CD4-positive, alpha-beta memory T cell (primary cell): ENCODE measurements around the gene SIGMAR1. TPM values are rescaled to one million over a fixed set of nuclear protein-coding genes. Genes with fewer than 3 reads are reported as not detected.

ENCODE experiments used
- CTCF ChIA-PET: fragments of 350-600 bp; sonication (Branson Sonifier 250); formaldehyde crosslinking; loops from one replicate; lab custom pipeline; 2021; ENCODE audit warnings: inconsistent platforms; ENCODE audit not compliant: partially characterized antibody; lab: Charles Lee
- POLR2A ChIA-PET: fragments of 350-600 bp; sonication (Branson Sonifier 250); formaldehyde crosslinking; loops from one replicate; lab custom pipeline; 2021; ENCODE audit not compliant: partially characterized antibody; lab: Charles Lee
- DNase-seq, 5 donors: peaks; one replicate each; pipeline versions ENCODE4 v3.0.0 to v3.0.0-alpha.2; 2020 to 2022; ENCODE audit warnings: mixed read lengths in 1 of 5
- H3K27ac ChIP-seq: one replicate; pipeline ENCODE4 v1.7.0; 2013; ENCODE audit warnings: low read depth, low read length
- H3K27me3 ChIP-seq: 2 replicates; pipeline ENCODE4 v1.7.0; 2013; ENCODE audit warnings: mild to moderate bottlenecking, low read length, moderate library complexity; ENCODE audit not compliant: insufficient read depth
- H3K36me3 ChIP-seq: 2 replicates; pipeline ENCODE4 v1.7.0; 2013; ENCODE audit warnings: mild to moderate bottlenecking, low read length, moderate library complexity; ENCODE audit not compliant: insufficient read depth
- H3K4me1 ChIP-seq: 2 replicates; pipeline ENCODE4 v1.7.0; 2013; ENCODE audit warnings: mild to moderate bottlenecking, low read length, moderate library complexity; ENCODE audit not compliant: insufficient read depth
- H3K4me3 ChIP-seq, 2 donors: one replicate each; pipeline ENCODE4 v1.7.0; 2013; ENCODE audit warnings: low read length in 2 of 2, mild to moderate bottlenecking in 1 of 2
- H3K9me3 ChIP-seq, 2 donors: one replicate each; pipeline ENCODE4 v1.7.0; 2013; ENCODE audit warnings: low read length in 2 of 2, control low read depth in 1 of 2; ENCODE audit not compliant: control insufficient read depth in 1 of 2
- H3K27ac Mint-ChIP-seq, 7 donors: one replicate each; pipeline ENCODE4 v1.8.0; 2020 to 2021; ENCODE audit warnings: mixed read lengths in 7 of 7, mild to moderate bottlenecking in 6 of 7, inconsistent platforms in 3 of 7, moderate library complexity in 3 of 7
- H3K27me3 Mint-ChIP-seq, 2 donors: one replicate each; pipeline ENCODE4 v1.8.0; 2020 to 2021; ENCODE audit warnings: mixed read lengths in 2 of 2
- H3K36me3 Mint-ChIP-seq, 2 donors: one replicate each; pipeline ENCODE4 v1.8.0; 2020 to 2021; ENCODE audit warnings: mixed read lengths in 2 of 2, inconsistent platforms in 1 of 2, mild to moderate bottlenecking in 1 of 2
- H3K4me1 Mint-ChIP-seq, 4 donors: one replicate each; pipeline ENCODE4 v1.8.0; 2020 to 2021; ENCODE audit warnings: mixed read lengths in 4 of 4, mild to moderate bottlenecking in 1 of 4
- H3K4me3 Mint-ChIP-seq, 8 donors: one replicate each; pipeline ENCODE4 v1.8.0; 2020 to 2021; ENCODE audit warnings: mixed read lengths in 8 of 8, mild to moderate bottlenecking in 7 of 8, moderate library complexity in 6 of 8, inconsistent platforms in 3 of 8
- H3K9me3 Mint-ChIP-seq, 8 donors: one replicate each; pipeline ENCODE4 v1.8.0; 2020 to 2021; ENCODE audit warnings: mixed read lengths in 8 of 8, mild to moderate bottlenecking in 5 of 8, inconsistent platforms in 3 of 8, moderate library complexity in 1 of 8
- intact Hi-C: fragments of 100-400 bp; cut with micrococcal nuclease; formaldehyde crosslinking; loops from one replicate; pipeline ENCODE4 v1.15.1; 2023
- polyA plus RNA-seq, 2 donors: library from polyadenylated mRNA; unstranded; fragments of 300-500 nt; fragmentation: Illumina TruSeq; gene quantifications; one replicate each; pipeline ENCODE4 v1.2.3, GENCODE V29; 2021
- total RNA-seq, 2 experiments: library from RNA; stranded (reverse); gene quantifications; one replicate each; pipeline ENCODE4 v1.2.3, GENCODE V29; 2021

The SIGMAR1 gene
- 10 to 100 TPM; 56.1 to 59.5 TPM for total RNA-seq
- 100 to 1,000 TPM; 126 to 193 TPM for polyA plus RNA-seq

GRCh38 chr9:34637356-34638137 is at the start of gene SIGMAR1:
Gene SIGMAR1 (minus strand): TSS chr9:34637787. CDS start chr9:34637697, 90 bp downstream.
- H3K9me3 ChIP-seq, result no peaks in the 10 kb centered on the region
- H3K36me3 ChIP-seq, result no peaks in the 10 kb centered on the region
- ChIA-PET CTCF (interaction anchor here (0.6 to 10.5 kb wide), 14 partner anchors 9 to 830 kb away, joined by 3 to 235 read pairs (median 10); partner anchors contain the start of genes ARID3C, CCL27, DCTN3 and GALT), POLR2A (interaction anchor here (0.6 to 22.1 kb wide), 21 partner anchors 8 to 458 kb away, joined by 3 to 484 read pairs (median 6); partner anchors contain the start of genes ARID3C, CCL27, DCTN3 and DNAI1)
- DNase-seq, result peak; percentile 91 to 97 (median 94)
- intact Hi-C loops, result loop anchor here (1.0 to 5.0 kb wide), 5 partner anchors 9 to 260 kb away; partner anchors contain the start of genes GALT and MYORG
- Mint-ChIP-seq H3K27ac (peak within 1 kb of the TSS; percentile 93 to 97 (median 95)), H3K27me3 (no peaks in the 10 kb centered on the region), H3K4me3 (peak within 1 kb of the TSS; percentile 87 to 92 (median 91)), H3K9me3 (no peaks in the 10 kb centered on the region), H3K4me1 (peaks cover 22 to 51% (median 34%) of the 10 kb centered on the region in 4 donors), H3K36me3 (peaks cover 6 to 13% of the 10 kb centered on the region in 2 donors)
- no peaks in the 10 kb centered on the region for H3K27me3 ChIP-seq
- peak within 1 kb of the TSS; percentile 78 for H3K27ac ChIP-seq
- H3K4me3 ChIP-seq, result peak within 1 kb of the TSS; percentile 74 to 84
- peaks cover 38% of the 10 kb centered on the region for H3K4me1 ChIP-seq

- intact Hi-C loops, result no loop called here
- ChIA-PET CTCF (interaction anchor here (0.6 to 2.9 kb wide), 3 partner anchors 13 to 312 kb away, joined by 3 to 16 read pairs (median 4); no protein-coding TSS in a partner anchor), POLR2A (no interaction called here)
These were observed 49.1 kb upstream of the SIGMAR1 start for GRCh38 chr9:34686732-34687131.

GRCh38 chr9:34686231-34686630 is 48.6 kb upstream of the SIGMAR1 start:
- DNase-seq, result no peak
- CTCF ChIA-PET, result interaction anchor here (0.6 to 2.9 kb wide), 4 partner anchors 14 to 312 kb away, joined by 3 to 16 read pairs (median 6); no protein-coding TSS in a partner anchor
- Mint-ChIP-seq H3K36me3 (peaks cover 2 to 8% of the 10 kb centered on the region in 2 donors), H3K9me3 (no peaks in the 10 kb centered on the region), H3K27ac (no peak overlapping the region), H3K4me1 (no peaks in the 10 kb centered on the region), H3K27me3 (no peaks in the 10 kb centered on the region), H3K4me3 (no peak overlapping the region)
- intact Hi-C loops, result no loop called here
- Histone ChIP-seq H3K4me1 (no peaks in the 10 kb centered on the region), H3K4me3 (no peak overlapping the region), H3K9me3 (no peaks in the 10 kb centered on the region), H3K27ac (no peak overlapping the region), H3K27me3 (no peaks in the 10 kb centered on the region), H3K36me3 (no peaks in the 10 kb centered on the region)
- POLR2A ChIA-PET, result interaction anchor here (1.3 kb wide), 1 partner anchor 66 kb away, joined by 3 read pairs; the partner anchor contains the start of gene DCTN3

More at GRCh38 chr9:34686732-34687131, 49.1 kb upstream of the SIGMAR1 start:
- H3K4me3 Mint-ChIP-seq, result no peak overlapping the region
- no peaks in the 10 kb centered on the region for H3K9me3 Mint-ChIP-seq
- H3K4me1 Mint-ChIP-seq, result no peaks in the 10 kb centered on the region
- Histone ChIP-seq H3K4me3 (no peak overlapping the region), H3K27me3 (no peaks in the 10 kb centered on the region), H3K27ac (no peak overlapping the region), H3K9me3 (no peaks in the 10 kb centered on the region), H3K4me1 (no peaks in the 10 kb centered on the region), H3K36me3 (no peaks in the 10 kb centered on the region)
- H3K27me3 Mint-ChIP-seq, result no peaks in the 10 kb centered on the region
- DNase-seq, result no peak
- peaks cover 2 to 8% of the 10 kb centered on the region in 2 donors for H3K36me3 Mint-ChIP-seq
- H3K27ac Mint-ChIP-seq, result peak overlapping the region in 2 of 7 donors; percentile 0 to 32

GRCh38 chr9:34685591-34685990 is 48.0 kb upstream of the SIGMAR1 start:
- no peak for DNase-seq
- Histone ChIP-seq H3K36me3 (no peaks in the 10 kb centered on the region), H3K27ac (no peak overlapping the region), H3K4me1 (no peaks in the 10 kb centered on the region), H3K27me3 (no peaks in the 10 kb centered on the region), H3K4me3 (no peak overlapping the region), H3K9me3 (no peaks in the 10 kb centered on the region)
- Mint-ChIP-seq H3K36me3 (peaks cover 2 to 12% of the 10 kb centered on the region in 2 donors), H3K4me3 (no peak overlapping the region), H3K4me1 (no peaks in the 10 kb centered on the region), H3K9me3 (no peaks in the 10 kb centered on the region), H3K27me3 (no peaks in the 10 kb centered on the region), H3K27ac (no peak overlapping the region)
- CTCF ChIA-PET, result interaction anchor here (1.6 to 2.9 kb wide), 3 partner anchors 14 to 20 kb away, joined by 3 to 16 read pairs (median 9); no protein-coding TSS in a partner anchor
- POLR2A ChIA-PET, result interaction anchor here (0.8 to 1.3 kb wide), 2 partner anchors 12 to 65 kb away, joined by 3 to 5 read pairs; partner anchors contain the start of gene DCTN3
- intact Hi-C loops, result no loop called here

DNA sequence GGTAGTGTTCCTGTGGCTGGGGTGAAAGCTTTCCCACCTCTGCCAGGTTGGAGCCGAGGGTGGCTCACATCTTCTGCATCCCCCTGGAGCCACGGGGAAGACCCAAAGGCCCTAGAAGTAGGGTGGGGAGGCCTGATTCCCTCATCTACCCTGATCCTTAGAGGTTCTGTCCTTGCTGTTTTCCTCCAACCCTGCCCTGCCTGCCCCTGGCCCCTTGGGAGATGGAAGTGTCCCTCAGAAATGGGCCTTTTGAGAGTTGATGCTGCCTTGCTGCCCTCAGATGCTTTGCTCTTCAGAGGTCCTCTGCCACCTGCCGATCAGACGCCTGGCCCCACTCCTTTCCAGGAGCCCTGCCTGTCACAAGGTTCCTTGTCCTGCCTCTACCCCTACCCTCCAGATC is 47.2 kb upstream of the SIGMAR1 start:
- H3K36me3 Mint-ChIP-seq, result peaks cover 2 to 12% of the 10 kb centered on the region in 2 donors
- no peak overlapping the region for H3K4me3 ChIP-seq
- H3K4me1 ChIP-seq, result no peaks in the 10 kb centered on the region
- H3K9me3 Mint-ChIP-seq, result no peaks in the 10 kb centered on the region
- no peak for DNase-seq
- H3K27ac Mint-ChIP-seq, result no peak overlapping the region
- no peak overlapping the region for H3K27ac ChIP-seq
- ChIA-PET CTCF (interaction anchor here (1.8 to 2.9 kb wide), 2 partner anchors 15 to 18 kb away, joined by 9 to 16 read pairs; no protein-coding TSS in a partner anchor), POLR2A (no interaction called here)
- intact Hi-C loops, result no loop called here
- H3K4me3 Mint-ChIP-seq, result no peak overlapping the region
- no peaks in the 10 kb centered on the region for H3K4me1 Mint-ChIP-seq
- H3K27me3 Mint-ChIP-seq, result no peaks in the 10 kb centered on the region
- no peaks in the 10 kb centered on the region for H3K27me3 ChIP-seq
- no peaks in the 10 kb centered on the region for H3K9me3 ChIP-seq
- no peaks in the 10 kb centered on the region for H3K36me3 ChIP-seq

- intact Hi-C loops, result no loop called here
These were observed 46.6 kb upstream of the SIGMAR1 start for GRCh38 chr9:34684145-34684544.

More at GRCh38 chr9:34684145-34684544, 46.6 kb upstream of the SIGMAR1 start:
- Histone ChIP-seq H3K4me1 (no peaks in the 10 kb centered on the region), H3K27me3 (no peaks in the 10 kb centered on the region), H3K9me3 (no peaks in the 10 kb centered on the region), H3K4me3 (no peak overlapping the region), H3K36me3 (no peaks in the 10 kb centered on the region), H3K27ac (no peak overlapping the region)
- no peak for DNase-seq
- no peaks in the 10 kb centered on the region for H3K9me3 Mint-ChIP-seq
- H3K4me1 Mint-ChIP-seq, result no peaks in the 10 kb centered on the region
- no peaks in the 10 kb centered on the region for H3K27me3 Mint-ChIP-seq
- ChIA-PET POLR2A (no interaction called here), CTCF (interaction anchor here (1.2 kb wide), 1 partner anchor 17 kb away, joined by 3 read pairs; no protein-coding TSS in a partner anchor)
- H3K36me3 Mint-ChIP-seq, result peaks cover 2 to 12% of the 10 kb centered on the region in 2 donors
- H3K4me3 Mint-ChIP-seq, result no peak overlapping the region
- no peak overlapping the region for H3K27ac Mint-ChIP-seq
